CD4-positive, alpha-beta T cell treated with Interleukin-1 beta for 1 hour (primary cell): ENCODE data around the gene CRYBG1.

Experiments used
- DNase-seq, 2 donors: peaks; one replicate each; pipeline ENCODE4 v3.0.0-alpha.2; 2020 to 2022

CRYBG1 gene

DNA sequence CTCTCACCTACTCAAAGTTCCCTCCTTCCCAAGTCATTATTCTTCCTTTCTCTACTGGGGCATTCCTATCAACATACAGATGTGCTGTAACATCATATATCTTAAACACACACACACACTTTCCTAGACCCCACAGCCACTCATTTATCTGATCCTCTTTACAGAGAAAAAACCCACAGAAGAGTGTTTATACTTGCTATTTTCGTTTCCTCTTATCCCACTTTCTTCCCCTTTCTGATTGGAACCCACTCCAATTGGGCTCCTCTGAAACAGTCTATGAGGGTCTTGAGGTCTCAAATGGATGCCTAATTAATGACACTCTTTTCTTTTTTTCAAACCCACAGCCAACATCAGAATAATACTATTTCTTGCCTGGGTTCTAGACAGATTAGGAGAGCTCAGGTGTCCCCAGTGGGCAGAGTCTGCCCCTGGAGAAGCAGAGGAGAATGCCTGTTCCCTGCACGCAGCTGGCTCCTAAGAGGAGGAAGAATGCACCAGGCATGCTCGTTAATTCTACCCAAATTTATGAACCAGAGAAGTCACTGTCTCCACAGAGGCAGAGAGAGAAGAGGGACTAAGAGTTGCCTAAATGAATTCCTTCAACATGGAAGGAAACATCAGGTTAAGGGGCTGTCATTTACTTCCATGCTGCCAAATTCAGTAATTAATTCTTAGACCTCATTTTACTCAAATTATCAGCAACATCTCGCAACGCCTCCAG, 65.9 kb downstream of the CRYBG1 start:
- DNase-seq = no peak

DNA sequence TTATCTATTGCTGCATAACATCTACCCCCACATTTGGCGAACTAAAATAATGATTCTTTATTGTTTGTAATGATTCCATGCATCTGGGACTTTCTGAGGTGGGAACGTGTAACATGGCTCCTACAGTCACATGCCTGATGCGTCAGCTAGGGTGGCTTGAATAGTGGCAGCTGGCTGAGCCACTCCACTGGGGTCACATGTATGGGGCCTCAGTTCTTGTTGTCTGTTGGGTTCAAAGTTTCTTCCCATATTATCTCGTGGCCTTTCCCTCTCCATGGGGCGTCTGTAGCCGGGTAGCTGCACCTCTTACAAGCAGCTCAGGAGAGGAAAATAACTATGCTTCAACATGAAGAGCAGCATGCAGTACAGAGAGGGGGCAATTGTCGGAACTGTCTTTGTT, 69.9 kb downstream of the CRYBG1 start:
- DNase-seq = no peak

DNA sequence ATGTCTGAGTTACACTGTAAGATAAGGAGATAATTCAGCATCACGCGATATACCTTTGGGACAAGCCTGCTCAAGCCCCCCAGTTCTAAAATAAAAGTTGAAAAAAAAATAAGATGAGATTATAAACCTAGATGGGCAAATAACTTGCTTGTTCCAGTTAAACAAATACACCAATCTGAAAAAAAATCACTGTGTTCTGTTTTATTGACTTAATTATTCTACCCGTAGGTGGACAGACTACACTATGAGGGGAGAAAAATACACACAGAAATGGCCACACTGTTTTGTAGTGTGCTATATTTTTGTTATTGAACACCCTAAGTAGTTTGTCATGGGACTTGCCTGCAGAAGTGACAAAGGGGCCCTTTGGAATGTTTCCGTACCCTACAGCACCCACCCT, 70.9 kb downstream of the CRYBG1 start:
- DNase-seq = no peak

GRCh38 chr6:106431972-106432371, 71.5 kb downstream of the CRYBG1 start:
- no peak for DNase-seq

DNA sequence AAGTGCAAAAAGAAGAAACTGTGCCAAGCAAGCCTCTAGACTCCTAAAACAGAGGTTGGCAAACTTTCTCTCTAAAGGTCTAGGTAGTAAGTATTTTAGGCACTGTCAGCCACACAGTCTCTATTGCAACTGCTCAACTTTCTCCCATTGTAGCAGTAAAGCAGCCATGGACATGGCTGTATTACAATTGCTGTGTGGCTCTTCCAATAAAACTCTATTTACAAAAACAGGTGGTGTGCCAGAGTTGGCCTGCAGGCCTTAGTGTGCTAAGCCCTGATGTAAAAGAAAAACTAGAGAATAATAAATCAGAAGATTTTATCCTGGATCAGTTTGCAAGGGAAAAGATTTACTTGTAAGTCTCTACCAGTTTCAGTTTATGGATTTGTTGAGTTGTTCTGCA, 74.0 kb downstream of the CRYBG1 start:
- no peak for DNase-seq

DNA sequence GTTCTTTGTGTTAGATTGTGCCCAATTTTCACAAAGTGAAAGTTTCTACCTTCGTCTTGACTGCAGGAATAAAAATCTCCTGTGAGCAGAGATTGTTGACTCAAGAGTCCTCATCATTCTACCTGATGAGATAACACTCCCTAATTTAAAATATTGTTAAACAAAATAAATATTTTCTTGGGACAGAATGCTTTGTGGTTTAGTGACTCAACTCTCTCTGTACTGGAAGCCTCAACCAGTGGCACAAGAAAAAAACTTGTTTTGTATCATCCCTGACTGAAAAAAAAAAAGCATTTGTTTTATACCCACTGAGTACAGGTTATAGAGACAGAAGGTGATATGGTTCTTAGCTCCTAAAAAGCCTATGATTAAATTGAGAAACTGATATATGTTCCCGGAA, 78.9 kb downstream of the CRYBG1 start:
- DNase-seq = no peak

DNA sequence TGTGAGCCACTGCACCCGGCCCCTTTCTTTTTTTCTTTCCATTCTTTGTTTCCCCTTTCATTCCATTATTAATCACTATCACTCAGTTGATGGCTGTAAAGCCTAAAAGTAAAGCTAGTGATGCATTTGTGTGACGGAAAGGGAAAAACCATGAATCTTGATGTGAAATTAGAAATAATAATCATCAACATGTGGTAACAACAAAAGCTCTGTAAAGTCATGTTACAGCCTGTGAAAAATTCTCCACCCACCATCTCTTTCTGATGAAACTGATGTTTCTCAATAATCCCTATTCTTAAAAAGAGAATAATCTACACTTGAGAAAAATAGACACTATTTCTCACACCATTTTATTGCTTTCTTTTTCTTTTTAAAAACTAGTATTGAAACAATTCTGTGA, 80.0 kb downstream of the CRYBG1 start:
- no peak for DNase-seq

GRCh38 chr6:106442395-106442794, 81.9 kb downstream of the CRYBG1 start:
- no peak for DNase-seq

- DNase-seq = peak; percentile 15 to 77
Measured at GRCh38 chr6:106444777-106445507, 84.4 kb downstream of the CRYBG1 start.

- no peak for DNase-seq
Measured at GRCh38 chr6:106445508-106445878, 85.0 kb downstream of the CRYBG1 start.

DNA sequence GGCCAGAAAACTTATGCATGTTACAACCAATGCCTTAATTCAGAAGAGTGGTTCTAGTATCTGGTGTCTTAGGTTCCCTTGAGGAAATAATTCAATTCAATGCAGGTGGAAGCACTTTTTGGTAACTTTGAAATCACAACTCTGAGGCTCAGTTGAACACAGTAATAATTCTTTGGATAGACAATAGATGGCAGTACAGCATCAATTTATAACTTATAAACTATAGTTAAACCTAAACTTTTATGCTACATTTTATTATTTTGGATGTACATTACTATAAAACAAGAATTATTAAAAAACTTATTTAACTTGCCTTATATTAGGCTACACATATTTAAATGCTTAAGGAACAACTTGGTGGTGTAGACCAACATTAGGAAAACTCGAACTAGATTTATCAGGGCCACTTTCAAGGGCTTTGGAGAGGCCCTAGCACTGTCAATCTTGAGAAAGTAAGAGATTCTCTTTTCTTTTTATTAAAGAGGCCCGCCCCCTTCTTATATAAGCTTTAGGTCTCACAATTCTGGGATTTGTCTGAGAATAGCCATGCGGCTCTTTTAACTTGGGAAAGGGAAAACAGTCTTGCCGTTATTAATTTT, 85.9 kb downstream of the CRYBG1 start:
- DNase-seq = peak in 1 of 2 donors; percentile 28

GRCh38 chr6:106446983-106447382, 86.5 kb downstream of the CRYBG1 start:
- DNase-seq = no peak

- peak; percentile 15 to 30 for DNase-seq
Measured at GRCh38 chr6:106448000-106448426, 87.5 kb downstream of the CRYBG1 start.

DNA sequence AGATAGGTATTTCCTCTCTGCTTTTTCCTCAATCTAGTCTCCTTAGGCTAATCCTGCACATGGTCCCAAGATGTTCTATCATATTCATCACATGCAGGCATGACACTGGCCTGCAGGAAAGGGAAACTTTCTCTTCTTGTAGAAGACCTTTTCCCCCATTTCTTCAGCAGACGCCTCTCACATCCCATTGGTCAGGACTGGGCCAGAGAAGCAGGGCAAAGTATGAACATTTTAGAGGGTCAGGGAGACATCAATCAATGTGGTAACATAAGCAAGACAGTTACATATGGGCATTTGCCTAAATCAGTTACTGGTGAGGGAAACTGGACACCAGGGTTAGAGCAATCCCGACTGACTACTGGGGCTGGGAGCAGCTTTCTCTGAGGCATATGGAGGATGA, 90.1 kb downstream of the CRYBG1 start:
- DNase-seq = no peak

DNA sequence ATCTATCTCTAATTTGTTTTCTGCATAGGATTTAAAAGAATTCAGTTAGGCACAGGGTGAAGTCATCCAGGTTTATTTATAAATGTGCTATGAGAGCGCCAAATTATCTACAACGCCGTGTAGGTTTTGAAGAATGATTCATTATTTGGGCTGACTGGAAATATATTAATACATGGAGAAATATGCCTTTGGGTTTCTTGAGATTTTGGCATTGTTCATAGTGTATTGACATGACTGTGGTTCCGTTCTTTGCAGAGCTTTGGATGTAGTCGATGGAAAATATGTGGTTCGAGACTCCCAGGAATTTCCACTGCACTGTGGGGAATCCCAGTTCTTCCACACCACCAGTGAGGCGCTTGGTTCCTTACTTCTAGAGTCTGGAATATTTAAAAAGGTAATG, 90.9 kb downstream of the CRYBG1 start:
- no peak for DNase-seq

- DNase-seq = no peak
Measured at GRCh38 chr6:106452628-106453027, 92.1 kb downstream of the CRYBG1 start.

DNA sequence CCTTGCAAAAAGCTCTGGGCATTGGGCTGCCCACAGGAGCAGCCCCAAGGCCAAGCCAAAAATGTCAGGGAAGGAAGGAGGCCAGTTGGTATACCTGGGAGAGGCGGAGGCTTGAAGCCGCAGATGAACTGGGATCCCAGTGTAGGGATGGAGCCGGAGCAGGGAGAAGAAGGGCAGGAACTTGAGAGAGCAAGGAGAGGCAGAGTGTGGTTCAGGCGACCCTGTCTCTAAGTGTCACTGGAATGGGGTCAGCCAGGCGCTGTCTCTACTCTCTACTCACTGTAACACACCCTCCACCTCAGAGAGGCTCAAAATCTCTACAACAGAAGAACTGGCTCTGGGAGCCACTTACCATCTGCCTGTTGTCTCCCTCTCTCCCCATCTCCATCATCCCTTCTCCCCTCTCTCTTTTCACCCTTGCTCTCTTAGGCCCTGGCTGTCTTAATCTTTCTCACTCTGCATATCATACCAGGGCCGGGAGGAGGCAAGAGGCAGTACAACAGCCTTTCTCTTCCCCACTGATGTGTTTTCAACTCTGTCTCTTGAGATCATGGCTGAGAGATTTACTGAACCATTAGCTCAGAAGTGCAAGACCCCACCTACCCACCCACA, 93.3 kb downstream of the CRYBG1 start:
- no peak for DNase-seq

DNA sequence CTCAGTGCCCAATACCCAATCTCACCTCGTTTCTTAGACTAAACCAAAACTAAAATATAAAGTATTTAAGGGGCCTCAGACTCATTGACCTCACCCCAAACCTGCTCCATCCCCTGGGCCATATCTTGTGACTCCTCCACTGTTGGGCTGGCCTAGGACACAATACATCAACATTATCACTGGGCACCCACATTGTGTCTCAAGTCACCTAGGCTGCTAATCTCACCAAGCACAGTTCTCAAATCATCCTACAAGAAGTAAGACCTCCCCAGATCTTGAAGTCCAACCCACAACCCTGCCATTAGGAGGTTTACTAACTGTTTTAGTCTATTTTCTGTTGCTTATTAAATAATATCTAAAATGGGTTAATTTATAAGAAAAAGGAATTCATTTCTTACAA, 96.2 kb downstream of the CRYBG1 start:
- no peak for DNase-seq

DNA sequence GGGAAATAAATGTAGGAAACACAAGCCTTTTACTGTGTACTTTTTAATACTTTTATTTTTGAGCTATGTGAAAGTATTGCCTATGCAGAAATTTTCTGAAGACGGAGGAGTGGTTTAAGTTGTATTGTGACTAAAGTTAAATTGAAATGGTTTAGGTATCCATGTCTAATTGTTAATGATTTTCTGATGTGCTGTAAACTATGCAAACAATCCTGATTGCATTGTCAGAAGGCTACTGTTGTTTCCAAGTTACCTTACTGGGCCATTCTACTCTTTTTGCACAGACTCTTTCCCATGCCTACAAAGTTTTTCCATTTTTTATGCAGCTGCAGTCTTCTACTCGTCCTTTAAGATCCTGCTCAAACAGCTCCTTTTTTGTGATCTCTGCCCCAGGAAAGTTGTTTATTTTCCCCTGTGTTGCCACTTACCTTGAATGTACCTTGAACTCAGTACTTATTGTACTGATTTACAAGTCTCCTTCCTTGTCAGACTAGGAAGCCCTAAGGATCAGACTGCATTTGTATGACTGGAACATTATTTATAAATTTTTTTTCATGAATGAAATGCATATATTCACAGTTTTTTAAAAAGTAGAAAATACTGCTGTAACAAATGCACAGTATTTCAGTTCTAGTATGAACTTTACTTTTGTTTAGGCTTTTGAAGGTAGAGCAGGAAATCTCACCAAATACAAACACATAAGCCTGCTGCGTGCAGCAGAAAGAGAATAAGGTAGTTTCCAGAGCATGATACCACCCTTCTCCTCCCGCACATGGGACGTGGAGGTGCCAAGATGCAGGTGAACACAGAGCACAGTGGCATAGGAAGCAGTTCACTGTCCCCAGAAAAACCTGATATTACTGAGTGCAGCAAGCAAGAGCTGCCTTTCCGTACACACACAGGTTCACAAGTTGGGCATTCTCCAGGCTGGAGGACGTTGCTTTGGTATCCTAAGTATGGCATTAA, 97.8 kb downstream of the CRYBG1 start:
- DNase-seq = no peak

DNA sequence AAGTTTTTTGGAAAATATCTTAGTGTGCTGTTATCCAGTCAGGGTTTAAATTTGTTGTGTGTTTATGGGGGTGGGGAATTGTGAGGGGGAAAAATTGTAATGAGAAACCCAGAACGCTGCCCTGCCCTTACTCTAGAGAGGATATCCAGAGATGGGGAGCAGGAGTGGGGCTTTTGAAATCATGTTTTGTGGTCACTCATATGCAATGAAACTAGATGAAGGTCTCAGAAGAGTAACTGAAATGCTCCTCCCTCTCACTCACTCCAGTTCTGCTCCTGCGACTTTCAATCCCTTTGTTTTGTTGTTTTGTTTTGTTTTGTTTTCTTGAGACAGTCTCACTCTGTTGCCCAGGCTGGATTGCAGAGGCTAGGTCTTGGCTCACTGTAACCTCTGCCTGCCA, 100.0 kb downstream of the CRYBG1 start:
- no peak for DNase-seq

GRCh38 chr6:106461084-106461483, 100.6 kb downstream of the CRYBG1 start:
- DNase-seq = no peak

- DNase-seq = no peak
Measured at GRCh38 chr6:106462923-106463557, 102.5 kb downstream of the CRYBG1 start.
